ENCODE measurements around the gene SLC38A2.

DNA sequence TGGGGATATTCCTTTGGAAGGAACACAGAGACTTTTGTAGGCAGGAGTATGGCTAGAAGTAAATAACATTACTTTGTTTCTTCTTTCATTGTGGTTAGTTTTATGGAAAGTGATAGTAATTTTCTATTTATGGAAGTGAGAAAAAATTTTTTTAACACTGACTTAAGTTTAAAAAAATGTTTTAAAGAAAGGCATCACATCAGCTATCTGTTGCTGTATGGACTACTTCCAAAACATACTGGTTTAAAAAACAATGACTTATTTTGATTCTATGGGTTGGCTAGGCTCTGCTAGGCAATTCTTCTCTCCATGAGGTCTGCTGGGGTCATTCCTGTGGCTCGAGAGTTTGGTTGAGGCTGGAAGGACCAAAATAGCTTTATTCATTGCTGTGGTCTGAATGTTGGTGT lies 31.7 kb upstream of the SLC38A2 start:
- TF ChIP-seq CTCF (IDR thresholded peaks at IDR 0.05; ENCODE audit: borderline replicate concordance, extremely low read depth, low read length, poor library complexity, severe bottlenecking) (no peak), EZH2 (IDR thresholded peaks at IDR 0.05; ENCODE audit: borderline replicate concordance, low read depth, low read length, severe bottlenecking) (no peak)
